MM.1S (cell line): ENCODE measurements around the gene NCL.

Experiments
- CTCF ChIP-seq: fragments of 300-600 bp; sonication (generic); IDR thresholded peaks from 2 replicates; pipeline ENCODE4 v1.5.1; 2016; ENCODE audit warnings: antibody characterized with exemption, low read length, mixed read lengths
- EZH2 ChIP-seq: fragments of 300-600 bp; sonication (generic); optimal IDR thresholded peaks from 2 replicates; pipeline ENCODE3; 2017; ENCODE audit warnings: low read depth, mild to moderate bottlenecking, antibody characterized with exemption, low read length, mixed read lengths

- TF ChIP-seq CTCF (peak; percentile 79), EZH2 (no peak)
Observed at GRCh38 chr2:231411831-231412617, 52.3 kb downstream of the NCL start.
